GM12878 (cell line): Measurements from ENCODE around the gene ODAD2. TPM values are rescaled to one million over a fixed set of nuclear protein-coding genes. Genes with fewer than 3 reads are reported as not detected.

Experiments
- ATAC-seq: fragments of 200-7000 bp; cut with Tn5 transposase; 3 replicates; pipeline ENCODE4 v1.9.1; 2020; ENCODE audit warnings: mild to moderate bottlenecking, moderate library complexity
- BruUV-seq: library from RNA; stranded (reverse); fragments of 400-500 nt; replicated peaks from 2 replicates; lab custom pipeline; 2021; lab: Mats Ljungman, UMichigan
- CTCF ChIA-PET: fragments of 300-600 bp; sonication (Branson Sonifier 250); formaldehyde crosslinking; extraction: SDS; loops from one replicate; lab custom pipeline; 2021; ENCODE audit warnings: inconsistent platforms; lab: Yijun Ruan, JAX
- POLR2A ChIA-PET: fragments of 350-600 bp; formaldehyde crosslinking; extraction: SDS; loops from one replicate; lab custom pipeline; 2021; ENCODE audit warnings: inconsistent platforms; lab: Charles Lee
- RAD21 ChIA-PET: fragments of 300-600 bp; sonication (Branson Sonifier 250); formaldehyde crosslinking; loops from one replicate; lab custom pipeline; 2023; ENCODE audit warnings: antibody characterized with exemption; ENCODE audit not compliant: unreplicated experiment; lab: Charles Lee
- SMC1A ChIA-PET: fragments of 300-600 bp; sonication (Branson Sonifier 250); formaldehyde crosslinking; loops from one replicate; lab custom pipeline; 2023; ENCODE audit not compliant: unreplicated experiment, uncharacterized antibody; lab: Charles Lee
- DNase-seq: peaks from one replicate; pipeline ENCODE4 v3.0.0-alpha.2; 2011; ENCODE audit warnings: low read depth, low spot score
- FAIRE-seq: peaks from 3 replicates; lab custom pipeline; 2011; peaks lifted over from hg19 to GRCh38; lab: Jason Lieb, UNC
- H2AFZ ChIP-seq: 2 replicates; pipeline ENCODE4 v1.6.0; 2011; ENCODE audit warnings: low read depth, low read length, control low read depth; ENCODE audit not compliant: control insufficient read depth
- H3K27ac ChIP-seq: 2 replicates; pipeline ENCODE4 v1.5.1; 2011; ENCODE audit warnings: control low read depth; ENCODE audit not compliant: control insufficient read depth, insufficient read depth
- H3K27me3 ChIP-seq, 2 experiments: replicated peaks in 1 of 2; 2 replicates each; pipeline versions ENCODE4 v1.6.0 to v1.6.1; 2011; ENCODE audit warnings: low read length in 1 of 2; ENCODE audit not compliant: control insufficient read depth in 2 of 2, insufficient read depth in 2 of 2
- H3K36me3 ChIP-seq, 2 experiments: 2 replicates each; pipeline ENCODE4 v1.5.1; 2011; ENCODE audit warnings: low read length in 1 of 2; ENCODE audit not compliant: control insufficient read depth in 2 of 2, insufficient read depth in 2 of 2
- H3K4me1 ChIP-seq: 2 replicates; pipeline ENCODE4 v1.6.1; 2011; ENCODE audit warnings: mild to moderate bottlenecking, low read length, moderate library complexity, mixed read lengths; ENCODE audit not compliant: control insufficient read depth, insufficient read depth
- H3K4me2 ChIP-seq: 2 replicates; pipeline ENCODE4 v1.6.0; 2011; ENCODE audit warnings: control low read depth; ENCODE audit not compliant: control insufficient read depth, insufficient read depth
- H3K4me3 ChIP-seq: fragments of 200-600 bp; sonication (generic); 2 replicates; pipeline ENCODE4 v1.5.1; 2016
- H3K79me2 ChIP-seq: 2 replicates; pipeline ENCODE4 v1.6.0; 2011; ENCODE audit warnings: low read length; ENCODE audit not compliant: control insufficient read depth, insufficient read depth
- H3K9ac ChIP-seq: 2 replicates; pipeline ENCODE4 v1.8.0; 2011; ENCODE audit warnings: low read length, control low read depth, mixed read lengths; ENCODE audit not compliant: control insufficient read depth, insufficient read depth
- H3K9me3 ChIP-seq: replicated peaks from 3 replicates; pipeline ENCODE4 v1.5.1; 2011; ENCODE audit warnings: mild to moderate bottlenecking, low read length; ENCODE audit not compliant: control insufficient read depth, insufficient read depth
- H4K20me1 ChIP-seq: 2 replicates; pipeline ENCODE4 v1.6.0; 2011; ENCODE audit not compliant: control insufficient read depth, insufficient read depth
- ATF7 ChIP-seq: fragments of 450-650 bp; IDR thresholded peaks from 2 replicates; pipeline ENCODE4 v1.6.1; 2016; ENCODE audit warnings: low read depth, mild to moderate bottlenecking
- CHD1 ChIP-seq: IDR thresholded peaks from 2 replicates; pipeline ENCODE4 v1.6.1; 2012; ENCODE audit warnings: low read depth, low read length, improper control_type of control experiment
- EGR1 ChIP-seq, 2 experiments: IDR thresholded peaks; 1 replicate in 1 of 2; 2 replicates in 1 of 2; pipeline ENCODE4 v1.6.1; 2011 to 2012; ENCODE audit warnings: low read depth in 2 of 2, low read length in 2 of 2, borderline replicate concordance in 1 of 2, mild to moderate bottlenecking in 1 of 2, moderate library complexity in 1 of 2
- FOS ChIP-seq: IDR thresholded peaks from 3 replicates; pipeline ENCODE4 v1.6.1; 2011; ENCODE audit warnings: borderline replicate concordance; ENCODE audit not compliant: insufficient read length; ENCODE audit errors: extremely low read depth
- WGBS: methylation state at CpG from one replicate; pipeline ENCODE4 v1.1.6; 2016; ENCODE audit warnings: low lambda C conversion rate; ENCODE audit not compliant: insufficient replicate concordance, insufficient coverage; ENCODE audit errors: missing lambda C conversion rate; 5-methylcytosine and 5-hydroxymethylcytosine counted together
- in situ Hi-C: fragments of 300-500 bp; cut with MboI; formaldehyde crosslinking; loops from 9 replicates; pipeline ENCODE4 v1.14.3; 2018; ENCODE audit warnings: mixed read lengths
- intact Hi-C: fragments of 100-400 bp; cut with micrococcal nuclease; formaldehyde crosslinking; loops from one replicate; pipeline ENCODE4 v1.14.2; 2022; ENCODE audit not compliant: unreplicated experiment
- polyA plus RNA-seq, 11 experiments: library from polyadenylated mRNA; depleted of rRNA in 4 of 11; unstranded in 6 of 11; stranded (reverse) in 5 of 11; fragments of >200 nt; fragmentation: Nextera tagmentation in 4 of 11; fragmentation: Illumina TruSeq in 1 of 11; extraction: Ambion mirVana in 4 of 11; extraction: Trizol in 1 of 11; gene quantifications; 1 replicate in 1 of 11; 2 replicates in 10 of 11; pipeline versions ENCODE4 v1.2.1 to v1.2.3, GENCODE V29; 2011 to 2016; ENCODE audit warnings: inconsistent platforms in 2 of 11, missing spikeins in 2 of 11, low read depth in 1 of 11
- total RNA-seq, 4 experiments: library from RNA; depleted of rRNA in 3 of 4; stranded (reverse); fragments of >200 nt in 3 of 4; fragmentation: Illumina TruSeq in 1 of 4; extraction: Trizol in 1 of 4; gene quantifications; 2 replicates each; pipeline versions ENCODE4 v1.2.1 to v1.2.3, GENCODE V29; 2013 to 2021

The ODAD2 gene
- total and polyA plus RNA-seq, 10 of the 15 experiments (the other 5 are each of a cell fraction or from before 2014, with no cell fraction given), result not detected

DNA sequence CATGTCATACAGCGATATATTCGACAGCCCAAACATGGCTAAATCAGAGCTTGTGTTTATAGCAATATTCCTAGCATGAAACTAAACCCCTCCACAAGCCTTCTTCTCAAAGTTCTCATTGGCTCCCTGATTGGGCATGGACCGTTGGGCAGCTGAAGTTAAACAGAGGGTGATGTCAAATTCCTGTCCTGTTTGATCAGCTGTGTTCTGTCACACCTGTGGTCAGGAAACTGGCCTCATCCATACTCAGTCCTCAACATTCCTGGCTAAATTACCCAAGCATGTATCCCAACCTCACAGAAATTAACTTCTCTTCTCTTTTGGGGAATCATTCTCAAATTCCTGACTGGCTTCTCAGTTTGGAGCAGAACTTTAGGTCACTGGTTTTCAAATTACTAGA lies 107.9 kb downstream of the ODAD2 start:
- FAIRE-seq, result no peak
- ChIA-PET CTCF (no interaction called here), SMC1A (no interaction called here), RAD21 (no interaction called here), POLR2A (no interaction called here)
- no peaks in the 10 kb centered on the region for H3K4me1 ChIP-seq
- no peak overlapping the region for H3K4me3 ChIP-seq
- H3K79me2 ChIP-seq, result no peaks in the 10 kb centered on the region
- intact Hi-C loops (no loop called here), in situ Hi-C loops (no loop called here)
- no peaks in the 10 kb centered on the region for H4K20me1 ChIP-seq
- no peaks in the 10 kb centered on the region for H3K27me3 ChIP-seq
- no peaks in the 10 kb centered on the region for H3K36me3 ChIP-seq
- no peak for TF ChIP-seq FOS
- TF ChIP-seq CHD1, result no peak
- no peak for ATAC-seq
- H3K4me2 ChIP-seq, result no peak overlapping the region
- H2AFZ ChIP-seq, result no peak overlapping the region
- BruUV-seq, result no TSS peak
- no peak overlapping the region for H3K27ac ChIP-seq
- H3K9ac ChIP-seq, result no peak overlapping the region
- DNase-seq, result no peak
- H3K9me3 ChIP-seq, result no peaks in the 10 kb centered on the region
- WGBS, result 48% methylated on average over 3 of the region's 3 CpGs

- H3K4me2 ChIP-seq, result no peak overlapping the region
- no peaks in the 10 kb centered on the region for H4K20me1 ChIP-seq
- ATAC-seq, result no peak
- no peak overlapping the region for H3K4me3 ChIP-seq
- TF ChIP-seq ATF7 (no peak), EGR1 (IDR thresholded peaks at IDR 0.05; ENCODE audit: borderline replicate concordance in 1 of 2, low read depth in 2 of 2, low read length in 2 of 2) (no peak)
- TF ChIP-seq, all 136 proteins: peak for 0
- Histone ChIP-seq H3K79me2 (no peaks in the 10 kb centered on the region), H3K9me3 (no peaks in the 10 kb centered on the region), H3K36me3 (no peaks in the 10 kb centered on the region), H2AFZ (no peak overlapping the region), H3K9ac (no peak overlapping the region), H3K27ac (no peak overlapping the region), H3K4me1 (no peaks in the 10 kb centered on the region), H3K27me3 (no peaks in the 10 kb centered on the region)
- SMC1A ChIA-PET, result no interaction called here
- in situ Hi-C loops, result no loop called here
- no TSS peak for BruUV-seq
- WGBS, result 5% methylated on average over 2 of the region's 2 CpGs
- RAD21 ChIA-PET, result no interaction called here
- intact Hi-C loops, result no loop called here
- POLR2A ChIA-PET, result no interaction called here
- CTCF ChIA-PET, result no interaction called here
- DNase-seq, result no peak
- FAIRE-seq, result no peak
These were observed 109.4 kb downstream of the ODAD2 start for GRCh38 chr10:27889518-27889917.
